Activated CD4-positive, alpha-beta T cell treated with anti-CD3 and anti-CD28 coated beads, Interleukin-2, amount 10 ng/mL, durations not matched to agents 24 days and 14 days (primary cell): ENCODE measurements around the gene TYMP. TPM values are rescaled to one million over a fixed set of nuclear protein-coding genes. Genes with fewer than 3 reads are reported as not detected.

Experiments used
- DNase-seq: peaks from one replicate; pipeline ENCODE4 v3.0.0; 2022
- H3K27ac Mint-ChIP-seq: one replicate; pipeline ENCODE4 v1.8.0; 2022; ENCODE audit warnings: mild to moderate bottlenecking, mixed read lengths
- H3K27me3 Mint-ChIP-seq: one replicate; pipeline ENCODE4 v1.8.0; 2022; ENCODE audit warnings: mixed read lengths
- H3K36me3 Mint-ChIP-seq: one replicate; pipeline ENCODE4 v1.8.0; 2022; ENCODE audit warnings: low read depth, mild to moderate bottlenecking, mixed read lengths
- H3K4me1 Mint-ChIP-seq: one replicate; pipeline ENCODE4 v1.8.0; 2021; ENCODE audit warnings: mixed read lengths
- H3K4me3 Mint-ChIP-seq: one replicate; pipeline ENCODE4 v1.8.0; 2022; ENCODE audit warnings: mild to moderate bottlenecking, moderate library complexity, mixed read lengths
- H3K9me3 Mint-ChIP-seq: one replicate; pipeline ENCODE4 v1.8.0; 2021; ENCODE audit warnings: mixed read lengths
- intact Hi-C: fragments of 100-400 bp; cut with micrococcal nuclease; formaldehyde crosslinking; loops from one replicate; pipeline ENCODE4 v1.15.1; 2023
- total RNA-seq: library from RNA; stranded (reverse); gene quantifications from 2 replicates; pipeline ENCODE4 v1.2.3, GENCODE V29; 2022

TYMP gene
- total RNA-seq, 1 donor from 2014 or later: 63.0 TPM

GRCh38 chr22:50505776-50506610 is 23.8 kb downstream of the TYMP start:
- Mint-ChIP-seq H3K9me3 (no peaks in the 10 kb centered on the region), H3K27me3 (peaks cover 1% of the 10 kb centered on the region), H3K4me3 (peak overlapping the region; percentile 90), H3K36me3 (peaks cover 7% of the 10 kb centered on the region), H3K4me1 (peaks cover 10% of the 10 kb centered on the region), H3K27ac (no peak overlapping the region)
- no peak for DNase-seq
- intact Hi-C loops: loop anchor here (5.0 to 10.0 kb wide), 3 partner anchors 54 to 254 kb away; partner anchors contain the start of genes HDAC10 and PPP6R2

GRCh38 chr22:50505276-50505775 is 24.5 kb downstream of the TYMP start:
- H3K27me3 Mint-ChIP-seq: peaks cover 1% of the 10 kb centered on the region
- DNase-seq: no peak
- no peak overlapping the region for H3K4me3 Mint-ChIP-seq
- H3K9me3 Mint-ChIP-seq: no peaks in the 10 kb centered on the region
- H3K27ac Mint-ChIP-seq: no peak overlapping the region
- intact Hi-C loops: loop anchor here (5.0 to 10.0 kb wide), 3 partner anchors 53 to 253 kb away; partner anchors contain the start of genes HDAC10 and PPP6R2
- H3K4me1 Mint-ChIP-seq: peaks cover 12% of the 10 kb centered on the region
- H3K36me3 Mint-ChIP-seq: peaks cover 7% of the 10 kb centered on the region

- no peak for DNase-seq
- no peaks in the 10 kb centered on the region for H3K9me3 Mint-ChIP-seq
- H3K36me3 Mint-ChIP-seq: peaks cover 6% of the 10 kb centered on the region
- H3K4me1 Mint-ChIP-seq: peaks cover 11% of the 10 kb centered on the region
- peaks cover 1% of the 10 kb centered on the region for H3K27me3 Mint-ChIP-seq
- no peak overlapping the region for H3K27ac Mint-ChIP-seq
- intact Hi-C loops: loop anchor here (5.0 to 10.0 kb wide), 3 partner anchors 52 to 252 kb away; partner anchors contain the start of genes HDAC10 and PPP6R2
- no peak overlapping the region for H3K4me3 Mint-ChIP-seq
These were observed 25.2 kb downstream of the TYMP start for GRCh38 chr22:50504369-50505211.

GRCh38 chr22:50503475-50504145 is 26.2 kb downstream of the TYMP start:
- Mint-ChIP-seq H3K27ac (no peak overlapping the region), H3K4me1 (peaks cover 3% of the 10 kb centered on the region), H3K9me3 (no peaks in the 10 kb centered on the region), H3K27me3 (peaks cover 1% of the 10 kb centered on the region), H3K4me3 (no peak overlapping the region), H3K36me3 (peaks cover 4% of the 10 kb centered on the region)
- no peak for DNase-seq
- intact Hi-C loops: loop anchor here (10.0 kb wide), 1 partner anchor 159 kb away; the partner anchor contains the start of gene PPP6R2

- DNase-seq: no peak
- H3K27ac Mint-ChIP-seq: no peak overlapping the region
- intact Hi-C loops: loop anchor here (10.0 kb wide), 1 partner anchor 158 kb away; the partner anchor contains the start of gene PPP6R2
- H3K9me3 Mint-ChIP-seq: no peaks in the 10 kb centered on the region
- peaks cover 6% of the 10 kb centered on the region for H3K4me1 Mint-ChIP-seq
- peaks cover 4% of the 10 kb centered on the region for H3K36me3 Mint-ChIP-seq
- H3K4me3 Mint-ChIP-seq: no peak overlapping the region
- no peaks in the 10 kb centered on the region for H3K27me3 Mint-ChIP-seq
These were observed 27.0 kb downstream of the TYMP start for GRCh38 chr22:50502628-50503474.

- intact Hi-C loops: loop anchor here (10.0 kb wide), 1 partner anchor 157 kb away; the partner anchor contains the start of gene PPP6R2
- H3K36me3 Mint-ChIP-seq: peaks cover 4% of the 10 kb centered on the region
- no peak for DNase-seq
- H3K27ac Mint-ChIP-seq: no peak overlapping the region
- peaks cover under 1% of the 10 kb centered on the region for H3K27me3 Mint-ChIP-seq
- no peak overlapping the region for H3K4me3 Mint-ChIP-seq
- H3K4me1 Mint-ChIP-seq: peaks cover 6% of the 10 kb centered on the region
- H3K9me3 Mint-ChIP-seq: no peaks in the 10 kb centered on the region
These were observed 27.7 kb downstream of the TYMP start for GRCh38 chr22:50502096-50502495.

- Mint-ChIP-seq H3K27ac (no peak overlapping the region), H3K4me3 (no peak overlapping the region), H3K9me3 (no peaks in the 10 kb centered on the region), H3K36me3 (peaks cover 2% of the 10 kb centered on the region), H3K27me3 (peaks cover 5% of the 10 kb centered on the region), H3K4me1 (peaks cover 6% of the 10 kb centered on the region)
- no peak for DNase-seq
- intact Hi-C loops: loop anchor here (10.0 kb wide), 1 partner anchor 156 kb away; the partner anchor contains the start of gene PPP6R2
These were observed 29.4 kb downstream of the TYMP start for GRCh38 chr22:50500452-50500851.

GRCh38 chr22:50498322-50498890 is 31.4 kb downstream of the TYMP start:
- Mint-ChIP-seq H3K4me3 (no peak overlapping the region), H3K36me3 (peaks cover 2% of the 10 kb centered on the region), H3K27me3 (peaks cover 5% of the 10 kb centered on the region), H3K4me1 (peaks cover 6% of the 10 kb centered on the region), H3K27ac (no peak overlapping the region), H3K9me3 (no peaks in the 10 kb centered on the region)
- peak; percentile 93 for DNase-seq
- intact Hi-C loops: loop anchor here (2.0 kb wide), 1 partner anchor 24 kb away; the partner anchor contains the start of gene SBF1

- no peaks in the 10 kb centered on the region for H3K36me3 Mint-ChIP-seq
- peaks cover 6% of the 10 kb centered on the region for H3K4me1 Mint-ChIP-seq
- no peak overlapping the region for H3K4me3 Mint-ChIP-seq
- intact Hi-C loops: no loop called here
- no peak for DNase-seq
- H3K27me3 Mint-ChIP-seq: peaks cover 5% of the 10 kb centered on the region
- no peak overlapping the region for H3K27ac Mint-ChIP-seq
- no peaks in the 10 kb centered on the region for H3K9me3 Mint-ChIP-seq
These were observed 32.7 kb downstream of the TYMP start for GRCh38 chr22:50497093-50497492.

- no peak for DNase-seq
- Mint-ChIP-seq H3K9me3 (no peaks in the 10 kb centered on the region), H3K27me3 (peaks cover under 1% of the 10 kb centered on the region), H3K36me3 (no peaks in the 10 kb centered on the region), H3K4me1 (peaks cover 6% of the 10 kb centered on the region), H3K4me3 (peak overlapping the region; percentile 62), H3K27ac (peak overlapping the region; percentile 65)
- intact Hi-C loops: no loop called here
These were observed 39.1 kb downstream of the TYMP start for GRCh38 chr22:50490531-50491308.

GRCh38 chr22:50489363-50490243 is 40.2 kb downstream of the TYMP start:
- Mint-ChIP-seq H3K4me1 (peaks cover 9% of the 10 kb centered on the region), H3K9me3 (no peaks in the 10 kb centered on the region), H3K4me3 (no peak overlapping the region), H3K27ac (no peak overlapping the region), H3K27me3 (no peaks in the 10 kb centered on the region), H3K36me3 (no peaks in the 10 kb centered on the region)
- intact Hi-C loops: no loop called here
- no peak for DNase-seq
